Spleen (tissue), 11 donors: ENCODE measurements around the gene TIMM10. TPM values are rescaled to one million over a fixed set of nuclear protein-coding genes. Genes with fewer than 3 reads are reported as not detected.

Source experiments
- DNase-seq: peaks from one replicate; pipeline ENCODE4 v3.0.0-alpha.2; 2020
- H3K27ac ChIP-seq, 8 donors: fragments of 200-600 bp; sonication (generic) in 7 of 8; 1 replicate in 4 of 8; 2 replicates in 4 of 8; pipeline versions ENCODE4 v1.5.0 to v1.8.0; 2016 to 2021; ENCODE audit warnings: inconsistent platforms in 4 of 8, mild to moderate bottlenecking in 4 of 8, moderate library complexity in 1 of 8
- H3K27me3 ChIP-seq, 7 donors: fragments of 200-600 bp; sonication (generic) in 6 of 7; replicated peaks in 1 of 7; 1 replicate in 4 of 7; 2 replicates in 3 of 7; pipeline versions ENCODE4 v1.5.0 to v1.8.0; 2016 to 2021; ENCODE audit warnings: inconsistent platforms in 3 of 7, mild to moderate bottlenecking in 1 of 7
- H3K36me3 ChIP-seq, 6 donors: fragments of 200-600 bp; sonication (generic) in 5 of 6; 1 replicate in 4 of 6; 2 replicates in 2 of 6; pipeline versions ENCODE4 v1.5.0 to v1.8.0; 2016 to 2021; ENCODE audit warnings: inconsistent platforms in 2 of 6
- H3K4me1 ChIP-seq, 6 donors: fragments of 200-600 bp; sonication (generic) in 5 of 6; 1 replicate in 3 of 6; 2 replicates in 3 of 6; pipeline versions ENCODE4 v1.5.0 to v1.8.0; 2016 to 2021; ENCODE audit warnings: inconsistent platforms in 3 of 6
- H3K4me3 ChIP-seq, 8 donors: fragments of 200-600 bp; sonication (generic) in 7 of 8; 1 replicate in 4 of 8; 2 replicates in 4 of 8; pipeline versions ENCODE4 v1.5.0 to v1.8.0; 2016 to 2021; ENCODE audit warnings: inconsistent platforms in 4 of 8, mild to moderate bottlenecking in 4 of 8, moderate library complexity in 2 of 8
- H3K9me3 ChIP-seq, 8 donors: fragments of 200-600 bp; sonication (generic) in 7 of 8; 1 replicate in 4 of 8; 2 replicates in 4 of 8; pipeline versions ENCODE4 v1.5.0 to v1.8.0; 2016 to 2021; ENCODE audit warnings: inconsistent platforms in 4 of 8
- CTCF ChIP-seq, 11 experiments: fragments of 200-600 bp in 7 of 11; fragments of 450-650 bp in 4 of 11; sonication (generic) in 4 of 11; IDR thresholded peaks in 8 of 11; conservative IDR thresholded peaks in 3 of 11; 1 replicate in 7 of 11; 2 replicates in 4 of 11; pipeline versions ENCODE4 v1.4.0 to v1.8.0; 2016 to 2021; ENCODE audit warnings: antibody characterized with exemption in 11 of 11, inconsistent platforms in 4 of 11, mild to moderate bottlenecking in 1 of 11
- POLR2A ChIP-seq, 3 donors: fragments of 450-650 bp; IDR thresholded peaks; one replicate each; pipeline ENCODE4 v1.5.1; 2017; ENCODE audit warnings: antibody characterized with exemption in 3 of 3, mild to moderate bottlenecking in 1 of 3
- POLR2AphosphoS5 ChIP-seq, 3 donors: sonication (generic); formaldehyde crosslinking; IDR thresholded peaks; one replicate each; pipeline ENCODE4 v1.5.1; 2017; ENCODE audit warnings: antibody characterized with exemption in 3 of 3
- WGBS, 5 donors: extraction: QIAGEN DNeasy Blood & Tissue Kit in 3 of 5; methylation state at CpG; one replicate each; pipeline versions ENCODE4 v1.1.5 to v1.1.7; 2013 to 2018; 5-methylcytosine and 5-hydroxymethylcytosine counted together
- intact Hi-C: fragments of 100-400 bp; cut with DNase I; formaldehyde crosslinking; loops from one replicate; pipeline ENCODE4 v1.15.0; 2023; ENCODE audit warnings: low total_unique reads
- polyA plus RNA-seq, 3 donors: library from polyadenylated mRNA; stranded (reverse); fragments of 200-250 nt; gene quantifications; one replicate each; pipeline ENCODE4 v1.2.1, GENCODE V29; 2013
- total RNA-seq, 7 donors: library from RNA; depleted of rRNA in 3 of 7; stranded (reverse); fragments of >200 nt in 3 of 7; fragmentation: NEBNext Ultra II Directional in 4 of 7; extraction: Animal tissue kit (Norgen Biotek cat#: 25700) in 4 of 7; gene quantifications; one replicate each; pipeline versions ENCODE4 v1.1.0 to v1.2.1, GENCODE V29; 2016 to 2021
- donor health status: healthy with polysubstance abuse.
- donor health status: DM: no; HTN: no; CAD: no; lungs with moderate emphysema.
- donor health status: DM: no; HTN: no; CAD: no.
- donor health status: Bipolar disorder and iron deficiency.
- donor health status: healthy.
- donor health status: DM: no; HTN: no; CAD: no.
- donor health status: DM: yes; HTN: yes; CAD: no.

Gene TIMM10
- total and polyA plus RNA-seq, 10 donors: 28.1 to 58.7 (median 39.8) TPM

- peaks cover 0 to 18% (median 4%) of the 10 kb centered on the region in 6 donors for H3K36me3 ChIP-seq
- H3K27ac ChIP-seq: peak overlapping the region; percentile 75 to 96 (median 92)
- WGBS, 5 donors: 23 to 28% (median 28%) methylated on average over 6 of the region's 6 CpGs
- H3K4me1 ChIP-seq: peaks cover 13 to 65% (median 44%) of the 10 kb centered on the region in 6 donors
- intact Hi-C loops: no loop called here
- no peak for DNase-seq
- no peaks in the 10 kb centered on the region for H3K27me3 ChIP-seq
- peak overlapping the region; percentile 82 to 98 (median 92) for H3K4me3 ChIP-seq
- no peaks in the 10 kb centered on the region for H3K9me3 ChIP-seq
- TF ChIP-seq POLR2A (IDR thresholded peaks at IDR 0.05): no peak
- TF ChIP-seq POLR2AphosphoS5 (IDR thresholded peaks at IDR 0.05): no peak
- TF ChIP-seq CTCF (IDR thresholded peaks at IDR 0.05 in 8 of 11, conservative IDR thresholded peaks at IDR 0.05 in 3 of 11): peak in 3 of 11 experiments; percentile 26 to 87 (median 78)
Observed at GRCh38 chr11:57568330-57568766, 37.8 kb upstream of the TIMM10 start.

- peak; percentile 95 for DNase-seq
- Histone ChIP-seq H3K27ac (peak within 1 kb of the TSS; percentile 75 to 96 (median 92)), H3K36me3 (peaks cover 0 to 24% (median 4%) of the 10 kb centered on the region in 6 donors), H3K4me3 (peak within 1 kb of the TSS; percentile 82 to 98 (median 92)), H3K9me3 (no peaks in the 10 kb centered on the region), H3K4me1 (peaks cover 13 to 72% (median 49%) of the 10 kb centered on the region in 6 donors), H3K27me3 (no peaks in the 10 kb centered on the region)
- 0 to 1% (median 0%) methylated on average over 31 to 92 of the region's 92 CpGs for WGBS, 5 donors
- intact Hi-C loops: no loop called here
- TF ChIP-seq CTCF (IDR thresholded peaks at IDR 0.05 in 8 of 11, conservative IDR thresholded peaks at IDR 0.05 in 3 of 11): peak in 9 of 11 experiments; percentile 89 to 96 (median 93)
- peak in 1 of 3 donors; percentile 8 for TF ChIP-seq POLR2A (IDR thresholded peaks at IDR 0.05)
- peak; percentile 63 to 85 (median 76) for TF ChIP-seq POLR2AphosphoS5 (IDR thresholded peaks at IDR 0.05)
Observed at GRCh38 chr11:57567515-57568329, 37.2 kb upstream of the TIMM10 start, which contains the start of gene UBE2L6. Gene UBE2L6, minus strand, starts transcription at chr11:57567672. Its CDS starts 61 bp downstream, at chr11:57567611.

- WGBS, 5 donors: 1 to 4% (median 1%) methylated on average over 15 of the region's 15 CpGs
- TF ChIP-seq POLR2AphosphoS5 (IDR thresholded peaks at IDR 0.05) (no peak), CTCF (IDR thresholded peaks at IDR 0.05 in 8 of 11, conservative IDR thresholded peaks at IDR 0.05 in 3 of 11) (no peak), POLR2A (IDR thresholded peaks at IDR 0.05) (no peak)
- peaks cover 0 to 31% (median 7%) of the 10 kb centered on the region in 6 donors for H3K36me3 ChIP-seq
- H3K9me3 ChIP-seq: no peaks in the 10 kb centered on the region
- H3K27me3 ChIP-seq: no peaks in the 10 kb centered on the region
- DNase-seq: no peak
- H3K27ac ChIP-seq: peak overlapping the region; percentile 75 to 96 (median 92)
- intact Hi-C loops: no loop called here
- H3K4me3 ChIP-seq: peak overlapping the region; percentile 82 to 98 (median 92)
- peaks cover 13 to 77% (median 53%) of the 10 kb centered on the region in 6 donors for H3K4me1 ChIP-seq
Observed at GRCh38 chr11:57566905-57567514, 36.5 kb upstream of the TIMM10 start.
